ENCODE measurements around the gene ETF1.

GRCh38 chr5:138545919-138546562 is 3.0 kb upstream of the ETF1 start:
- TF ChIP-seq CTCF (IDR thresholded peaks at IDR 0.05) (no peak), POLR2A (IDR thresholded peaks at IDR 0.05) (no peak), EP300 (IDR thresholded peaks at IDR 0.05) (no peak), POLR2AphosphoS5 (IDR thresholded peaks at IDR 0.05) (no peak)
